K562 (cell line): ENCODE data around the gene CSTF1. TPM values are rescaled to one million over a fixed set of nuclear protein-coding genes. Genes with fewer than 3 reads are reported as not detected.

ENCODE experiments used
- ATAC-seq: fragments of 200-7000 bp; cut with Tn5 transposase; 3 replicates; pipeline ENCODE4 v1.9.1; 2020; ENCODE audit warnings: moderate library complexity
- BruUV-seq: library from RNA; stranded (reverse); fragments of 400-500 nt; replicated peaks from 2 replicates; lab custom pipeline; 2021; lab: Mats Ljungman, UMichigan
- CTCF ChIA-PET: fragments of 300-600 bp; formaldehyde crosslinking; extraction: SDS; loops from one replicate; lab custom pipeline; 2021; ENCODE audit warnings: low intra/inter-chr PET ratio; lab: Yijun Ruan, JAX
- POLR2A ChIA-PET: fragments of 300-600, 350-650 bp; sonication (Branson Sonifier 250); formaldehyde crosslinking; extraction: SDS; loops from one replicate; lab custom pipeline; 2021; ENCODE audit warnings: antibody characterized with exemption, inconsistent platforms; lab: Yijun Ruan, JAX
- DNase-seq, 4 experiments: peaks; one replicate each; pipeline versions ENCODE4 v3.0.0 to v3.0.0-alpha.2; 2011 to 2018; ENCODE audit warnings: low spot score in 3 of 4, mixed read lengths in 3 of 4; ENCODE audit errors: extremely low read depth in 1 of 4
- FAIRE-seq: peaks from 2 replicates; lab custom pipeline; 2011; peaks lifted over from hg19 to GRCh38; lab: Jason Lieb, UNC
- H2AFZ ChIP-seq: 2 replicates; pipeline ENCODE4 v1.6.0; 2011; ENCODE audit warnings: low read depth, low read length, control low read depth, inconsistent platforms
- H3K27ac ChIP-seq: fragments of 200-600 bp; 3 replicates; pipeline ENCODE4 v1.8.0; 2011; ENCODE audit warnings: low read depth, mild to moderate bottlenecking, control low read depth, inconsistent platforms, low read length, moderate library complexity, mixed read lengths; ENCODE audit errors: extremely low read depth
- H3K27me3 ChIP-seq, 2 experiments: fragments of 300-600 bp in 1 of 2; 2 replicates in 1 of 2; 3 replicates in 1 of 2; pipeline versions ENCODE4 v1.6.0 to v1.8.0; 2011; ENCODE audit warnings: inconsistent platforms in 2 of 2, low read length in 2 of 2, mild to moderate bottlenecking in 1 of 2, mixed read lengths in 1 of 2, moderate library complexity in 1 of 2; ENCODE audit not compliant: control insufficient read depth in 2 of 2, insufficient read depth in 2 of 2
- H3K36me3 ChIP-seq: fragments of 300-600 bp; 3 replicates; pipeline ENCODE4 v1.8.0; 2011; ENCODE audit warnings: mild to moderate bottlenecking, low read length, inconsistent platforms; ENCODE audit not compliant: control insufficient read depth, insufficient read depth
- H3K4me1 ChIP-seq, 2 experiments: fragments of 200-600 bp in 1 of 2; replicated peaks in 1 of 2; 2 replicates in 1 of 2; 3 replicates in 1 of 2; pipeline versions ENCODE4 v1.5.1 to v1.8.0; 2011; ENCODE audit warnings: inconsistent platforms in 2 of 2, low read length in 2 of 2, mild to moderate bottlenecking in 1 of 2, mixed read lengths in 1 of 2, moderate library complexity in 1 of 2; ENCODE audit not compliant: control insufficient read depth in 2 of 2, insufficient read depth in 2 of 2
- H3K4me2 ChIP-seq: 2 replicates; pipeline ENCODE4 v1.6.1; 2011; ENCODE audit warnings: low read length, control low read depth, inconsistent platforms, mixed read lengths; ENCODE audit not compliant: insufficient read depth
- H3K4me3 ChIP-seq: fragments of 200-600 bp; sonication (generic), shearing (Covaris generic); 2 replicates; pipeline ENCODE4 v1.5.1; 2016; ENCODE audit warnings: control low read depth, inconsistent platforms
- H3K79me2 ChIP-seq: fragments of 200-600 bp; 3 replicates; pipeline ENCODE4 v1.8.0; 2011; ENCODE audit warnings: low read length, inconsistent platforms; ENCODE audit not compliant: control insufficient read depth, insufficient read depth
- H3K9ac ChIP-seq, 2 experiments: 2 replicates each; pipeline versions ENCODE4 v1.6.0 to v1.6.1; 2011; ENCODE audit warnings: low read depth in 2 of 2, low read length in 2 of 2, control low read depth in 1 of 2, inconsistent platforms in 1 of 2, mild to moderate bottlenecking in 1 of 2, mixed read lengths in 1 of 2; ENCODE audit not compliant: insufficient read depth in 1 of 2
- H3K9me1 ChIP-seq: one replicate; pipeline ENCODE4 v1.6.0; 2011; ENCODE audit warnings: inconsistent platforms, mild to moderate bottlenecking, low read length, moderate library complexity; ENCODE audit not compliant: control insufficient read depth, insufficient read depth
- H3K9me3 ChIP-seq: replicated peaks from 2 replicates; pipeline ENCODE4 v1.5.1; 2011; ENCODE audit warnings: low read depth, low read length, inconsistent platforms; ENCODE audit not compliant: control insufficient read depth, insufficient read depth
- H4K20me1 ChIP-seq: replicated peaks from 2 replicates; pipeline ENCODE4 v1.6.1; 2011; ENCODE audit warnings: low read length, inconsistent platforms, mixed read lengths; ENCODE audit not compliant: control insufficient read depth, insufficient read depth
- CBFA2T3 ChIP-seq: fragments of 450-650 bp; IDR thresholded peaks from 2 replicates; pipeline ENCODE4 v1.6.1; 2017
- CHD1 ChIP-seq: fragments of 200-600 bp; sonication (generic); IDR thresholded peaks from one replicate; pipeline ENCODE4 v1.6.1; 2012; ENCODE audit warnings: mild to moderate bottlenecking, moderate library complexity, low read length, inconsistent platforms
- EP300 ChIP-seq: IDR thresholded peaks from 2 replicates; pipeline ENCODE4 v1.6.1; 2012; ENCODE audit warnings: low read length, improper control_type of control experiment
- ESRRA ChIP-seq: fragments of 450-650 bp; IDR thresholded peaks from 2 replicates; pipeline ENCODE4 v1.6.1; 2014; ENCODE audit warnings: low read depth, mild to moderate bottlenecking, moderate library complexity, borderline replicate concordance
- GATAD2A ChIP-seq: fragments of 450-650 bp; IDR thresholded peaks from 2 replicates; pipeline ENCODE4 v1.6.1; 2017
- MED1 ChIP-seq: sonication (generic); formaldehyde crosslinking; IDR thresholded peaks from 2 replicates; pipeline ENCODE4 v1.8.1; 2023; ENCODE audit warnings: missing genetic modification reagents, borderline replicate concordance
- MEIS2 ChIP-seq: fragments of 450-650 bp; IDR thresholded peaks from 2 replicates; pipeline ENCODE4 v1.6.1; 2014; ENCODE audit warnings: mild to moderate bottlenecking; ENCODE audit not compliant: partially characterized antibody
- NR2C2 ChIP-seq, 2 experiments: fragments of 200-800 bp in 1 of 2; sonication (Bioruptor generic) in 1 of 2; sonication (generic) in 1 of 2; formaldehyde crosslinking in 1 of 2; IDR thresholded peaks; 2 replicates each; pipeline versions ENCODE4 v1.6.1 to v1.8.0; 2016 to 2022; ENCODE audit warnings: mild to moderate bottlenecking in 1 of 2, missing compliant biosample characterization in 1 of 2, missing genetic modification characterization in 1 of 2, missing genetic modification reagents in 1 of 2
- POLR2B ChIP-seq: fragments of 450-650 bp; IDR thresholded peaks from 2 replicates; pipeline ENCODE4 v1.6.1; 2018; ENCODE audit warnings: low read depth; ENCODE audit not compliant: partially characterized antibody
- SREBF1 ChIP-seq: fragments of 150-350 bp; IDR thresholded peaks from 2 replicates; pipeline ENCODE4 v1.6.1; 2014; ENCODE audit warnings: antibody characterized with exemption, low read depth, low read length, borderline replicate concordance
- ZBED1 ChIP-seq: IDR thresholded peaks from 2 replicates; pipeline ENCODE4 v1.6.1; 2014
- ZNF696 ChIP-seq: fragments of 250-450 bp; sonication (Bioruptor Pico); conservative IDR thresholded peaks from 2 replicates; pipeline ENCODE4 v1.4.0; 2020; ENCODE audit warnings: mild to moderate bottlenecking, moderate library complexity
- ZSCAN32 ChIP-seq: fragments of 450-650 bp; formaldehyde crosslinking; IDR thresholded peaks from 2 replicates; pipeline ENCODE4 v1.4.0; 2020; ENCODE audit warnings: mild to moderate bottlenecking, moderate library complexity
- WGBS: fragments of 100-300 bp; shearing (Covaris generic); methylation state at CpG from one replicate; pipeline ENCODE4 v1.1.6; 2016; ENCODE audit warnings: low coverage, mixed read lengths; ENCODE audit not compliant: insufficient coverage; ENCODE audit errors: missing lambda C conversion rate; 5-methylcytosine and 5-hydroxymethylcytosine counted together
- in situ Hi-C: fragments of 300-500 bp; cut with MboI; formaldehyde crosslinking; loops from 4 replicates; pipeline ENCODE4 v1.15.0; 2018; ENCODE audit warnings: inconsistent platforms, mixed read lengths
- intact Hi-C: fragments of 100-400 bp; cut with micrococcal nuclease; formaldehyde crosslinking; loops from 2 replicates; pipeline ENCODE4 v1.14.2; 2022
- polyA plus RNA-seq, 8 experiments: library from polyadenylated mRNA; depleted of rRNA in 4 of 8; stranded (reverse) in 5 of 8; unstranded in 3 of 8; fragments of >200 nt; fragmentation: Nextera tagmentation in 2 of 8; fragmentation: Illumina TruSeq in 1 of 8; extraction: Ambion mirVana in 2 of 8; extraction: Trizol in 1 of 8; gene quantifications; 2 replicates each; pipeline versions ENCODE4 v1.2.1 to v1.2.3, GENCODE V29; 2011 to 2014; ENCODE audit warnings: inconsistent platforms in 1 of 8, missing spikeins in 1 of 8
- total RNA-seq, 7 experiments: library from RNA; depleted of rRNA in 6 of 7; stranded (reverse); fragments of >200 nt in 6 of 7; fragmentation: Illumina TruSeq in 2 of 7; extraction: Trizol in 2 of 7; gene quantifications; 2 replicates each; pipeline versions ENCODE4 v1.2.1 to v1.2.3, GENCODE V29; 2011 to 2021; ENCODE audit warnings: low replicate concordance in 1 of 7
- TF ChIP-seq, protein P1 (sequence below): fragments of 450-650 bp; IDR thresholded peaks from 2 replicates; pipeline ENCODE4 v1.6.1; 2018; ENCODE audit not compliant: partially characterized antibody
- TF ChIP-seq, protein P2 (sequence below): fragments of 450-650 bp; IDR thresholded peaks from 2 replicates; pipeline ENCODE4 v1.6.1; 2016
- TF ChIP-seq, protein P3 (sequence below): fragments of 250-450 bp; sonication (Bioruptor Pico); IDR thresholded peaks from 2 replicates; pipeline ENCODE4 v1.4.0; 2020; ENCODE audit warnings: borderline replicate concordance

Gene CSTF1
- total and polyA plus RNA-seq, 9 of the 15 experiments (the other 6 are each of a cell fraction or from before 2014, with no cell fraction given) = 30.8 to 110 (median 53.4) TPM

DNA sequence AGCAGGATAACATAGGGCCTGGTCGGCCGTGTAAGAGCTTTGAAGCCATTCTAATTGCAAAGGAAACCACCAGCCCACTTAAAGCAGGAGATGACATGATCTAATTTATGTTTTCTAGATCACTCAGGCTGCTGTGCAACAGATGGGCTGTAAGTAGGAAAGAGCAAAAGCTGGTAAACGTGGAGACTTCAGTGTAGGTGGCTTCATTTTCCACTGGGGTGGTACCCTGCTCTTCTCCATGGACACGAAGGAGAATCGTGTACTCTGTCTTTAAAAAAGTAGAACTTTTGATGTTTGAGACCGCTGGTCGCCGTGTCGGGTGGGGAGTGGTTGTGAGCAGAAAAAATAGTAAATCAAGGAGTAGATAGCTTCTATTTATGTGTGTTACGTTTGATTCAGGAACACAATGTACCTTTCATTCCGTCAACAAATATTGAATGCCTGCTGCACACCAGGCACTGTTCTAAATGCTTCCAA is 26.0 kb downstream of the CSTF1 start (continued):
- TF ChIP-seq, protein P1, sequence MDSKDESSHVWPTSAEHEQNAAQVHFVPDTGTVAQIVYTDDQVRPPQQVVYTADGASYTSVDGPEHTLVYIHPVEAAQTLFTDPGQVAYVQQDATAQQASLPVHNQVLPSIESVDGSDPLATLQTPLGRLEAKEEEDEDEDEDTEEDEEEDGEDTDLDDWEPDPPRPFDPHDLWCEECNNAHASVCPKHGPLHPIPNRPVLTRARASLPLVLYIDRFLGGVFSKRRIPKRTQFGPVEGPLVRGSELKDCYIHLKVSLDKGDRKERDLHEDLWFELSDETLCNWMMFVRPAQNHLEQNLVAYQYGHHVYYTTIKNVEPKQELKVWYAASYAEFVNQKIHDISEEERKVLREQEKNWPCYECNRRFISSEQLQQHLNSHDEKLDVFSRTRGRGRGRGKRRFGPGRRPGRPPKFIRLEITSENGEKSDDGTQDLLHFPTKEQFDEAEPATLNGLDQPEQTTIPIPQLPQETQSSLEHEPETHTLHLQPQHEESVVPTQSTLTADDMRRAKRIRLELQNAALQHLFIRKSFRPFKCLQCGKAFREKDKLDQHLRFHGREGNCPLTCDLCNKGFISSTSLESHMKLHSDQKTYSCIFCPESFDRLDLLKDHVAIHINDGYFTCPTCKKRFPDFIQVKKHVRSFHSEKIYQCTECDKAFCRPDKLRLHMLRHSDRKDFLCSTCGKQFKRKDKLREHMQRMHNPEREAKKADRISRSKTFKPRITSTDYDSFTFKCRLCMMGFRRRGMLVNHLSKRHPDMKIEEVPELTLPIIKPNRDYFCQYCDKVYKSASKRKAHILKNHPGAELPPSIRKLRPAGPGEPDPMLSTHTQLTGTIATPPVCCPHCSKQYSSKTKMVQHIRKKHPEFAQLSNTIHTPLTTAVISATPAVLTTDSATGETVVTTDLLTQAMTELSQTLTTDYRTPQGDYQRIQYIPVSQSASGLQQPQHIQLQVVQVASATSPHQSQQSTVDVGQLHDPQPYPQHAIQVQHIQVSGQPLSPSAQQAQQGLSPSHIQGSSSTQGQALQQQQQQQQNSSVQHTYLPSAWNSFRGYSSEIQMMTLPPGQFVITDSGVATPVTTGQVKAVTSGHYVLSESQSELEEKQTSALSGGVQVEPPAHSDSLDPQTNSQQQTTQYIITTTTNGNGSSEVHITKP = peak; percentile 35
- peak; percentile 13 for TF ChIP-seq CHD1
- TF ChIP-seq, protein P2, sequence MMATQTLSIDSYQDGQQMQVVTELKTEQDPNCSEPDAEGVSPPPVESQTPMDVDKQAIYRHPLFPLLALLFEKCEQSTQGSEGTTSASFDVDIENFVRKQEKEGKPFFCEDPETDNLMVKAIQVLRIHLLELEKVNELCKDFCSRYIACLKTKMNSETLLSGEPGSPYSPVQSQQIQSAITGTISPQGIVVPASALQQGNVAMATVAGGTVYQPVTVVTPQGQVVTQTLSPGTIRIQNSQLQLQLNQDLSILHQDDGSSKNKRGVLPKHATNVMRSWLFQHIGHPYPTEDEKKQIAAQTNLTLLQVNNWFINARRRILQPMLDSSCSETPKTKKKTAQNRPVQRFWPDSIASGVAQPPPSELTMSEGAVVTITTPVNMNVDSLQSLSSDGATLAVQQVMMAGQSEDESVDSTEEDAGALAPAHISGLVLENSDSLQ = peak; percentile 71
- TF ChIP-seq MEIS2 = peak; percentile 90
- TF ChIP-seq, all 486 proteins: peak for 9

DNA sequence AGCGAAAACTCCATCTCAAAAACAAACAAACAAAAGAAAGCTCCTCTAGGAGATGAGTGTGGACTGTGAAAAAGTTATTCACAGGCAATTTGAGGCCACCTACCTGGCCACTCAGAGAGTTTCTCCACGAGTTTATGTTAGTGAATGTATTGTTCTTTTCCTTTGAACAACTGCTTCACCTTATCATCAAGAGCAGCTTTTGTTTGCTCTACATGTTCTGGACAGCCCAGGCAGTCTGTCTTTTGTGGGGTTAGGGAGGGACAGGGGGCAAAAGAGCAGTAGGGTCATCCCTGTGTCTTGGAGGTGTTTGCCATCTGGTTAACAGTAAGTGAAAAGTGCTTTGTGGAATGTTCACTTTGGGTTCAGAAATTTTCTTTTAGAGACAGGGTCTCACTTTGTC is 27.6 kb downstream of the CSTF1 start:
- in situ Hi-C loops (no loop called here), intact Hi-C loops (no loop called here)
- DNase-seq (peak in 1 of 4 experiments; percentile 59), ATAC-seq (no peak), FAIRE-seq (no peak)
- Histone ChIP-seq H3K4me2 (peak overlapping the region; percentile 7; the same call in 1 of the 2 replicates), H3K9me1 (no peaks in the 10 kb centered on the region), H3K9ac (no peak overlapping the region), H4K20me1 (peaks cover 3% of the 10 kb centered on the region), H3K27ac (peak overlapping the region; percentile 85; the same call in 2 of the 3 replicates), H3K27me3 (no peaks in the 10 kb centered on the region), H3K4me1 (peaks cover 27 to 79% of the 10 kb centered on the region in 2 experiments), H3K9me3 (no peaks in the 10 kb centered on the region), H2AFZ (no peak overlapping the region), H3K36me3 (peaks cover 80% of the 10 kb centered on the region), H3K79me2 (peaks cover 99% of the 10 kb centered on the region), H3K4me3 (no peak overlapping the region)
- 42% methylated on average over 2 of the region's 2 CpGs for WGBS
- CTCF ChIA-PET = no interaction called here
- POLR2A ChIA-PET = interaction anchor here (0.8 to 6.8 kb wide), 3 partner anchors 7 to 61 kb away, joined by 3 to 72 read pairs (median 3); partner anchors contain the start of genes CASS4 and FAM210B
- no TSS peak for BruUV-seq
- no peak for TF ChIP-seq SREBF1
- TF ChIP-seq, protein P3, sequence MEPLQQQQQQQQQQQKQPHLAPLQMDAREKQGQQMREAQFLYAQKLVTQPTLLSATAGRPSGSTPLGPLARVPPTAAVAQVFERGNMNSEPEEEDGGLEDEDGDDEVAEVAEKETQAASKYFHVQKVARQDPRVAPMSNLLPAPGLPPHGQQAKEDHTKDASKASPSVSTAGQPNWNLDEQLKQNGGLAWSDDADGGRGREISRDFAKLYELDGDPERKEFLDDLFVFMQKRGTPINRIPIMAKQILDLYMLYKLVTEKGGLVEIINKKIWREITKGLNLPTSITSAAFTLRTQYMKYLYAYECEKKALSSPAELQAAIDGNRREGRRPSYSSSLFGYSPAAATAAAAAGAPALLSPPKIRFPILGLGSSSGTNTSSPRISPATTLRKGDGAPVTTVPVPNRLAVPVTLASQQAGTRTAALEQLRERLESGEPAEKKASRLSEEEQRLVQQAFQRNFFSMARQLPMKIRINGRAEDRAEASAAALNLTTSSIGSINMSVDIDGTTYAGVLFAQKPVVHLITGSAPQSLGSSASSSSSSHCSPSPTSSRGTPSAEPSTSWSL (CRISPR knock-in tag) = no peak
- TF ChIP-seq ZNF696 = no peak
- no peak for TF ChIP-seq MED1 (CRISPR knock-in tag)
- no peak for TF ChIP-seq ZBED1
- TF ChIP-seq NR2C2 (CRISPR knock-in tag; IDR thresholded peaks at IDR 0.05) = no peak
- no peak for TF ChIP-seq NR2C2 (tag; IDR thresholded peaks at IDR 0.05)
- peak; percentile 78 for TF ChIP-seq CBFA2T3
- no peak for TF ChIP-seq POLR2B
- TF ChIP-seq ZSCAN32 (CRISPR knock-in tag) = no peak
- TF ChIP-seq EP300 = peak; percentile 48; the same call in 1 of the 2 replicates
- TF ChIP-seq ESRRA = no peak
- TF ChIP-seq GATAD2A = no peak
